DOHH2 (cell line): ENCODE measurements around the gene RBM47.

Experiments used
- EZH2phosphoT487 ChIP-seq: fragments of 200-600 bp; sonication (generic); IDR thresholded peaks from 2 replicates; pipeline ENCODE4 v1.6.1; 2017; ENCODE audit warnings: borderline replicate concordance, mild to moderate bottlenecking, antibody characterized with exemption, low read length, moderate library complexity, mixed read lengths
- TF ChIP-seq, protein P1 (sequence below): fragments of 200-600 bp; sonication (generic); IDR thresholded peaks from one replicate; pipeline ENCODE4 v1.5.1; 2014; ENCODE audit warnings: antibody characterized with exemption, mild to moderate bottlenecking, low read depth, low read length; ENCODE audit not compliant: poor library complexity, severe bottlenecking

- TF ChIP-seq, protein P1, sequence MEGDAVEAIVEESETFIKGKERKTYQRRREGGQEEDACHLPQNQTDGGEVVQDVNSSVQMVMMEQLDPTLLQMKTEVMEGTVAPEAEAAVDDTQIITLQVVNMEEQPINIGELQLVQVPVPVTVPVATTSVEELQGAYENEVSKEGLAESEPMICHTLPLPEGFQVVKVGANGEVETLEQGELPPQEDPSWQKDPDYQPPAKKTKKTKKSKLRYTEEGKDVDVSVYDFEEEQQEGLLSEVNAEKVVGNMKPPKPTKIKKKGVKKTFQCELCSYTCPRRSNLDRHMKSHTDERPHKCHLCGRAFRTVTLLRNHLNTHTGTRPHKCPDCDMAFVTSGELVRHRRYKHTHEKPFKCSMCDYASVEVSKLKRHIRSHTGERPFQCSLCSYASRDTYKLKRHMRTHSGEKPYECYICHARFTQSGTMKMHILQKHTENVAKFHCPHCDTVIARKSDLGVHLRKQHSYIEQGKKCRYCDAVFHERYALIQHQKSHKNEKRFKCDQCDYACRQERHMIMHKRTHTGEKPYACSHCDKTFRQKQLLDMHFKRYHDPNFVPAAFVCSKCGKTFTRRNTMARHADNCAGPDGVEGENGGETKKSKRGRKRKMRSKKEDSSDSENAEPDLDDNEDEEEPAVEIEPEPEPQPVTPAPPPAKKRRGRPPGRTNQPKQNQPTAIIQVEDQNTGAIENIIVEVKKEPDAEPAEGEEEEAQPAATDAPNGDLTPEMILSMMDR, result no peak
- no peak for TF ChIP-seq EZH2phosphoT487
Measured at GRCh38 chr4:40524366-40525041, 105.2 kb downstream of the RBM47 start.
